Uterus (tissue), 2 donors: ENCODE measurements around the gene EBI3.

Source experiments
- CTCF ChIP-seq, 4 experiments: fragments of 200-600 bp in 2 of 4; fragments of 450-650 bp in 2 of 4; sonication (generic) in 2 of 4; IDR thresholded peaks; one replicate each; pipeline ENCODE4 v1.5.1; 2016 to 2019; ENCODE audit warnings: antibody characterized with exemption in 4 of 4, mild to moderate bottlenecking in 2 of 4, moderate library complexity in 1 of 4
- POLR2A ChIP-seq, 2 donors: fragments of 450-650 bp; IDR thresholded peaks; one replicate each; pipeline ENCODE4 v1.6.1; 2016; ENCODE audit warnings: antibody characterized with exemption in 2 of 2, mild to moderate bottlenecking in 1 of 2, moderate library complexity in 1 of 2

- TF ChIP-seq CTCF (IDR thresholded peaks at IDR 0.05) (no peak), POLR2A (IDR thresholded peaks at IDR 0.05) (no peak)
Observed at GRCh38 chr19:4210166-4210731, 19.1 kb upstream of the EBI3 start.
